Stimulated activated CD8-positive, alpha-beta memory T cell treated with anti-CD3 and anti-CD28 coated beads, Interleukin-4, amount 100 ng/mL, for 4 hours (primary cell): ENCODE results near the gene BBOF1.
"Not testable (repeated sequence)": the region's sequence is repeated elsewhere in the genome, so short reads cannot be mapped to it uniquely, and the experiment has no call there.

ENCODE experiments used
- DNase-seq, 2 donors: peaks; one replicate each; pipeline ENCODE4 v3.0.0-alpha.2; 2020; ENCODE audit warnings: low read depth in 2 of 2, low spot score in 1 of 2

BBOF1 gene, protein sequence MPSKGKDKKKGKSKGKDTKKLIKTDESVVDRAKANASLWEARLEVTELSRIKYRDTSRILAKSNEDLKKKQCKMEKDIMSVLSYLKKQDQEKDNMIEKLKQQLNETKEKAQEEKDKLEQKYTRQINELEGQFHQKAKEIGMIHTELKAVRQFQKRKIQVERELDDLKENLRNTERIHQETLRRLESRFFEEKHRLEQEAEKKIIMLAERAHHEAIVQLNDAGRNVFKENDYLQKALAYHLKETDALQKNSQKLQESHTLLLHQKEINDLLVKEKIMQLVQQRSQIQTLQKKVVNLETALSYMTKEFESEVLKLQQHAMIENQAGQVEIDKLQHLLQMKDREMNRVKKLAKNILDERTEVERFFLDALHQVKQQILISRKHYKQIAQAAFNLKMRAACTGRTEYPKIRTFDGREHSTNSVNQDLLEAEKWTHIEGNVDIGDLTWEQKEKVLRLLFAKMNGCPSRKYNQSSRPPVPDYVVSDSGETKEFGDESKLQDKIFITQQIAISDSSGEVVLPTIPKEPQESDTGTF

DNA sequence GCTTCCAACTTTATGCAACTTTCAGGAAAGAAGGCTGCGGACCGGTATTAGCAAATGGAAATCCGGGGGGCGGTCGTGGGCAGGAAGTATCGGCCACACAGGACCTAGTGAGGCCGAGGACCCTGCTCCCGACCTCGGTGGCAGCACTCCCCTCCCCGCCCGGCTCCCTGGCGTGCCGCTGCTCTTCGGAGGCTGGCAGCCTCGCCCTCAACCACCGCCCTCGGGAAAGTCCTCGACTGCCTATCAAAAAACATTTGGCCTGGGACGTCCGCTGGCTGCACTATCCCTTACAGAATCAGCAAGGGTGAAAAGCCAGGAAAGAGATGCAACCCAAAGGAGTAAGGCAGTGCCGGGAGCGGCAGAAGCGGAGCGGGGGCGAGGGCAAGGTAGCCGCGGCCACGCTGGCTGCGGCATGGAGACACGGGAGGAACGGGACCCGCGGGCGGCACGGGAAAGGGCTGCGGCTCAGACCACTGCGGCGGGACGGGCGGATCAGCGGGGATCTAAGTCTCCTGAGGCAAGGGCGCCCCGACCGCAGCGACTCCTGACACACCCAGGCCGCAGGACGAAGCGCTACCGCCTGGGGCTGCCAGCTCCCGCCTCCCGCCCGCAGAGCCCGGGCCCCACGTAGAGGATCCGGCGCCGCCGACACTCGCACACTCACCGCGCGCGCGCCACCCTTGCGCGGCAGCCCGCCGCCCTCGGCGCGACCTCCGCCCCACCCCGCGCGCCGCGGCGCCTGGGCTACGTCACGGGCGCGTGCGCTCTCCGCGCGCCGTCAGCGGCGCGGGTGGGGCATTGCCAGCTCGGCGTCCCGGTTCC is at the start of gene BBOF1, which contains the start of gene ENTPD5:
Gene BBOF1, plus strand, starts transcription at position 764 of the 822 bp plus-strand sequence. CDS start 130 bp downstream, outside the sequence.
Gene ENTPD5, minus strand, starts transcription at position 703 of the 822 bp plus-strand sequence. CDS start 31,186 bp downstream, outside the sequence.
- peak; percentile 53 to 72 for DNase-seq

- DNase-seq = no peak
Observed at GRCh38 chr14:73973497-73973896, 45.7 kb upstream of the BBOF1 start.

DNA sequence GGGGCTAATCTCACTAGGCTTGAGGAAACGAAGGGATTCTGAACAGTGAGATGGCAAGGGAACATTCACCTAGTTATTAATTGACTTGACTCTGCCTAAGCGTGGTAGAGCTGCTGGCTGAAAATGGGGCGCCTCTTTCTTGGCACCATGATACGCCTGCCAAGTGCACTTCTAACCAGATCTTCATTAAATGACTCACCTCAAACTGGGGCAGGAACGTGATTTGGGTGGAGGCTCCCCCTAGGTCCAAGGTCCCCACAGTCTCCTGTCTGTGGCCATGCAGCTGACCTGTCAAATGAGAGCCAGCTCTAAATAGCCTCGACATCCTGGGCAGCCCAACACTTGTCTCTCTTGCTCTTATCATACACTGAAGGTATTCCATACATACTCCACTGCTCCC is 43.0 kb upstream of the BBOF1 start:
- no peak for DNase-seq

DNA sequence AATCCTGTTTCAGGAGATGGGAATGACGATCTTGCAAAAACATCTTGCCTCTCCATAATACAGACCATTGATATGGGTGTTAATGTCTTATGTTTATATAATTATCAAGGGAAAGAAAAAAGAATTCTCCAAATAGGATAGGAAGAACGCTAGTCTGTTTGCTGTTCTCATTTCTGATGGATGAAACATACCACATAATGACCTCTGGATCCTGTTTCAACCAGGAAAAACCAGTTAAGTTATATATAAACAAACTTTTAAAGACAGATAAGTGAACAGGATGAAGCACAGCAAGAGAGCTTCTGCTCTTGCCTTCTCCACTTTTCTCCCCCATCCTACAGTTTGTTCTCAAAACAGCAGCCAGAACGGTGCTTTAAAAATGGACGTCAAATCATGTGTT is 41.3 kb upstream of the BBOF1 start:
- DNase-seq = no peak

DNA sequence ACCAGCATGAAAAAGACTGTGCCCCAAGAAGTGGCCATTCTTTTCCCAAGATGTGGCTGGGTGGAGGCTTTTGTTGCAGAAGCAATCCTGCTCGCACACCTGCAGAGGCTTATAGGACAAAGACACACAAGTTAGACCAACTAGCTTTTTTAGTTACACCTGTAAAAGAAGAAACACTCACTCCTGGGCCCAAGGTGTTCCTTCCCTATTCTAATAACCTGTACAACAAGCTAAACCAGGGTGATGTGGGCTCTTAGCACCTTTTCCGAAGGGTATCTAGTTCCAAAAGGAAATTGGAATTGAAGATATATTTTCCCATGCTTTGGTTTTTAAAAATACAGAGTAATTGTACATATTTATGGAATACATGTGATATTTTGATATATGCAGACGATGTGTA is 31.1 kb upstream of the BBOF1 start:
- DNase-seq = no peak

DNA sequence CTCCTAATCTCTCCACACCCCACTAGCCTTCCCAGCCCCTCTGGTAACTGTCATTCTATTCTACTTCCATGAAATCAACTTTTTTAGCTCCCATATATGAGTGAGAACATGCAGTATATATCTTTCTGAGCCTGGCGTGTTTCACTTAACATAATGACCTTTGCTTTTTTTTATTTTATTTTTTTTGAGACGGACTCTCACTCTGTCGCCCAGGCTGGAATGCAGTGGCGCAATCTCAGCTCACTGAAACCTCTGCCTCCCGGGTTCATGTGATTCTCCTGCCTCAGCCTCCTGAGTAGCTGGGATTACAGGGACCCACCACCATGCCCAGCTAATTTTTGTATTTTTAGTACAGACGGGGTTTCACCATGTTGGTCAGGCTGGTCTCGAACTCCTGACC is 30.5 kb upstream of the BBOF1 start:
- not testable (repeated sequence) for DNase-seq

DNA sequence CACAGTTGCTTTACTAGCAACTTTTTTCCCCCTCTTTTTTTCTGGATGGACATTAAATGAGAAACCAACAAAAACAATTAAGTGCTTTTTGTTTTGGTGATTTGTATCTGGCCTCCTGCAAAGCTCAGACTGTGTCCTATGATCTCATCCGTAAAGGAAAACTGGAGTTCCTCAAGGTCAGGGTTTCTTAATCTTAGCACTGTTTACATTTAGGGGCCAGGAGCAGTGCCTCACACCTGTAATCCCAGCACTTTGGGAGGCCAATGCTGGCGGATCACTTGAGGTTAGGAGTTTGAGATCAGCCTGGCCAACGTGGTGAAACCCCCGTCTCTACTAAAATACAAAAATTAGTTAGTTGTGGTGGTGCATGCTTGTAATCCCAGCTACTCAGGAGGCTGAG is 28.1 kb upstream of the BBOF1 start:
- DNase-seq = no peak

GRCh38 chr14:73994926-73995325 is 24.2 kb upstream of the BBOF1 start:
- not testable (repeated sequence) for DNase-seq

DNA sequence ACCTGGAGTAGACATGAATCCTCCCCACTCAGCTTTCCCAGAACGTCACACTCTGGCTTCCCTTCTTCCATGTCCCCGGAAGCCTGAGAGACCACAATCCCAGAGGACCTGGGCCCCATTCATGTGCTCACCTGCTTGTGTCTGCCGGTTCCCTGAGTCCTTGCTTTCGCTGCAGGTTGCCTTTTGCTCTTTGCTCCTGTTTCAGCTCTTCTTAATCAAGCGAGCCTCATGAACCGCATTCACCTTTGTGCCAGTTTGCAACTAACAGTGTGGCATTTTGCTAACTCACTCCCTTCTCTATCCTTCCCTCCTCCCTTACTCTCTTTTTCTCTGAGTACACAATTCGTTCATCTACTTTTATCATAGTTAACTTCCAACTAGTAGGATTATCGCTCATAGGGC is 23.2 kb upstream of the BBOF1 start:
- no peak for DNase-seq

DNA sequence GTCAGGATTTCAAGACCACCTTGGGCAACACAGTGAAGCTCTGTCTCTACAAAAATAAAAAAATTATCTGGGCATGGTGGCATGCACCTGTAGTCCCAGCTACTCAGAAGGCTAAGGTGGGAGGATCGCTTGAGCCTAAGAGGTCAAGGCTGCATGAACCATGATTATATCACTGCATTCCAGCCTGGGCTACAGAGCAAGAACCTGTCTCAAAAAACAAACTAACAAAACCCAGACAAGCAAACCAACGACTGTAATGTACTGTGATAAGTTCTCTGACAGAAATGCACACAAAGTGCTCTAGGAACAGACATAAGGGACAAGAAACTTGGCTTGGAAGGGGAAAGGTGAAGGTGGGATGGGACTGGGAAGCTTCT is 22.4 kb upstream of the BBOF1 start:
- no peak for DNase-seq

- DNase-seq = no peak
Observed at GRCh38 chr14:73997108-73997943, 21.8 kb upstream of the BBOF1 start.

DNA sequence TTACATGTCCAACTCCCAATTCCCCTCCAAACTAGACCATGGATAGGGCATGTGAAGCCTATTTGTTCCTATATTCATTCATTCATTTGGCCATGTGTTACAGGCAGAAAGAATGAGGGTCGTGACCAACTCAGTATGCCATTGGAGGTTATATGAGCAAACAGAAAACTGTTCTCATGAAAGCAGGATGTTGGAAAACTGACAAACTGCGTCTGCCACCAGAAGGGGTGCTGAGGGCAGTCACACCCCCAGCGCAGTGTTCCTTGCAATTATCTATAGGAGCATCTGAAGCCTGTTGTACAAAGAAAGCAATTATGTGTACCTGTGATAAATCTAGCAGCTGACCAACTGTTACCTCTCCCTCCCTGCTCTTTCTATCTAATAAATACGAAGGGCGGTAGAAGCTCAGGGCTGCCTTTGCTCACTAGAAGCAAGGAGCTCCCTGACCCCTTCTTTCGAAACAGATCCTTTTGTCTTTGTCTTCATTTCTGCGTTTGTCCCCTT is 21.2 kb upstream of the BBOF1 start:
- DNase-seq = no peak

DNA sequence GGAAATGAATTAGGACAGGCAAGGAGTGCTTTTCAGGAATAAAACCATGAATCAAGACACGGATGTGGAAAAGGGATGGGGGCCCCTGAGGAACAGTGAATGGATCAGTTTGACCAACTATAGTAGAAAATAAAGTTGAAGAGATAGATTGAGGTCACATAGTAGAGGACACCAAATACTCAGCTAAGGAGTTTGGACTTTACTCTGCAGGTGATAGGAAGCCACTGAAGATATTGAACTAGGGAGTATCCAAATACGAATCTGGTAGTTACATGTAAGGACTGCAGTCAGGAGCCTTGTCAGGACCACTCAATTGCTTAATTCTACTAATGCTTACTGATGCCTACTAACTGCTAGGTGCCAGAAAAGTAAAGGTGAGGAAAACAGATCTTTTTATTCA is 20.4 kb upstream of the BBOF1 start:
- DNase-seq = no peak

- not testable (repeated sequence) for DNase-seq
Observed at GRCh38 chr14:74005664-74006063, 13.5 kb upstream of the BBOF1 start.

- DNase-seq = no peak
Observed at GRCh38 chr14:74008843-74009499, 10.2 kb upstream of the BBOF1 start.

DNA sequence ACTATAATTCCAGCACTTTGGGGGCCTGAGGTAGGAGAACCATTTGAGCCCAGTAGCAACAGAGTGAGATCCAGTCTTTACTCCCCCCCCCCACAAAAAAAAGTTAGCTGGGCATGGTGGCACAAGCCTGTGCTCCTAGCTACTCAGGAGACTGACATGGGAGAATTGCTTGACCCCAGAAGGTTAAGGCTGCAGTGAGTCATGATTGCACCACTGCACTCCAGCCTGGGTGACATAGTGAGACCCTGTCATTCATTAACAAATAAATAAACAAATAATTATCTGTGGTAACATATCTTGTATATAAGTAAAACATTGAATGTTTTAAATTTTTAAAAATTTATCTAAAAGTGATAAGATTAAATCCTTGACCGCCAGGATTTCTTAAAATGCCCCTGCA is 4.8 kb upstream of the BBOF1 start:
- no peak for DNase-seq

DNA sequence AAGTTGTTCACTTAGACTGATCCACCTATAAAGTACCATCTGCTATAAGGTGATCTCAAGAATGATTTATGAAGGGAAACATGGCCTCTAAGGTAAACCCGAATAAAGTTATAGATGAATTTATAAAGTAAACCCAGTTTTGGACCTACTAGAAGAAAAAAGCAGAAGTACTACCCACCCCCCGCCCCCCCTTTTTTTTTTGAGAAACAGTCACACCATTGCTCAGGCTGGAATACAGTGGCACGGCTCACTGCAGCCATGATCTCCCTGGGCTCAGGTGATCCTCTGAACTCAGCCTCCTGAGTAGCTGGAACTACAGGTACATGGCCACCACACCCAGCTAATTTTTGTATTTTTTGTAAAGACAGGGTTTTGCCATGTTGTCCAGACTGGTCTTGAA is 4.0 kb upstream of the BBOF1 start:
- no peak for DNase-seq

- no peak for DNase-seq
Observed at GRCh38 chr14:74015963-74016362, 3.2 kb upstream of the BBOF1 start.

GRCh38 chr14:74018174-74018585 is 969 bp upstream of the BBOF1 start:
- no peak for DNase-seq

- DNase-seq = no peak
Observed at GRCh38 chr14:74019408-74020137, 424 bp downstream of the BBOF1 start.
